Measurements from ENCODE around the gene GLOD4. TPM values are rescaled to one million over a fixed set of nuclear protein-coding genes. Genes with fewer than 3 reads are reported as not detected.

The GLOD4 gene
- polyA plus RNA-seq, 3 donors: 117 to 124 (median 122) TPM

Other genes starting within 250 kb of the GLOD4 start
- 10 to 100 TPM; 27.2 to 38.8 (median 37.4) TPM for gene VPS53, start 67.4 kb downstream of the GLOD4 start, polyA plus RNA-seq (ENCODE audit: insufficient read length in 3 of 3)
- gene TLCD3A, start 49.7 kb downstream of the GLOD4 start, polyA plus RNA-seq (ENCODE audit: insufficient read length in 3 of 3): 10 to 100 TPM; 26.2 to 29.4 (median 27.1) TPM
- 10 to 100 TPM; 22.8 to 26.4 (median 24.8) TPM for gene GEMIN4, start 30.0 kb downstream of the GLOD4 start, polyA plus RNA-seq (ENCODE audit: insufficient read length in 3 of 3)
- gene MRM3, start 73 bp upstream of the GLOD4 start, polyA plus RNA-seq (ENCODE audit: insufficient read length in 3 of 3): 10 to 100 TPM; 19.9 to 24.5 (median 20.8) TPM
- 10 to 100 TPM; 35.4 to 38.2 (median 37.8) TPM for gene NXN, start 197.5 kb upstream of the GLOD4 start, polyA plus RNA-seq (ENCODE audit: insufficient read length in 3 of 3)
- 10 to 100 TPM; 14.3 to 16.0 (median 15.2) TPM for gene TIMM22, start 214.8 kb upstream of the GLOD4 start, polyA plus RNA-seq (ENCODE audit: insufficient read length in 3 of 3)

Measured in renal pelvis (tissue), 3 donors.